HCT116 (cell line): ENCODE results near the gene DHRS11. TPM values are rescaled to one million over a fixed set of nuclear protein-coding genes. Genes with fewer than 3 reads are reported as not detected.

Source experiments
- ATAC-seq: fragments of 200-7000 bp; cut with Tn5 transposase; 2 replicates; pipeline ENCODE4 v1.9.1; 2020; ENCODE audit warnings: mild to moderate bottlenecking, moderate library complexity
- BruUV-seq: library from RNA; stranded (reverse); fragments of 400-500 nt; replicated peaks from 2 replicates; lab custom pipeline; 2021; lab: Mats Ljungman, UMichigan
- CTCF ChIA-PET: fragments of 300-600 bp; sonication (Branson Sonifier 250); formaldehyde crosslinking; loops from one replicate; lab custom pipeline; 2021; ENCODE audit warnings: antibody characterized with exemption; lab: Charles Lee
- POLR2A ChIA-PET: fragments of 300-600, 350-600 bp; sonication (Branson Sonifier 250); formaldehyde crosslinking; loops from one replicate; lab custom pipeline; 2021; ENCODE audit warnings: antibody characterized with exemption; lab: Charles Lee
- RAD21 ChIA-PET, 2 experiments: fragments of 300-600 bp; sonication (Branson Sonifier 250); formaldehyde crosslinking; loops; one replicate each; lab custom pipeline; 2023; ENCODE audit warnings: low total read pairs in 2 of 2; ENCODE audit not compliant: uncharacterized antibody in 2 of 2, unreplicated experiment in 2 of 2, low non-redundant PET in 1 of 2; lab: Charles Lee
- DNase-seq: peaks from one replicate; pipeline ENCODE4 v3.0.0-alpha.2; 2010; ENCODE audit warnings: low read depth, low spot score
- H2AFZ ChIP-seq: fragments of 200-600 bp; shearing (Covaris generic), sonication (generic); 2 replicates; pipeline ENCODE4 v1.6.1; 2017; ENCODE audit warnings: low read depth, mixed run types, mixed read lengths, antibody characterized with exemption, low read length; ENCODE audit not compliant: poor library complexity, severe bottlenecking
- H3K27ac ChIP-seq: 2 replicates; pipeline ENCODE4 v1.5.1; 2012; ENCODE audit warnings: low read depth, low read length
- H3K27me3 ChIP-seq: fragments of 200-600 bp; sonication (generic); 2 replicates; pipeline ENCODE4 v1.6.1; 2016; ENCODE audit warnings: mixed run types, low read length, mixed read lengths; ENCODE audit not compliant: insufficient read depth
- H3K36me3 ChIP-seq, 2 experiments: fragments of 200-500 bp in 1 of 2; fragments of 200-600 bp in 1 of 2; sonication (Bioruptor generic) in 1 of 2; sonication (generic) in 1 of 2; 2 replicates each; pipeline versions ENCODE4 v1.5.1 to v1.6.1; 2014 to 2016; ENCODE audit warnings: low read length in 2 of 2, inconsistent platforms in 1 of 2, mixed read lengths in 1 of 2, mixed run types in 1 of 2; ENCODE audit not compliant: insufficient read depth in 2 of 2, control insufficient read depth in 1 of 2
- H3K4me1 ChIP-seq, 2 experiments: fragments of 200-600 bp in 1 of 2; sonication (generic) in 1 of 2; 2 replicates each; pipeline versions ENCODE4 v1.5.1 to v1.6.1; 2012 to 2017; ENCODE audit warnings: low read length in 2 of 2, inconsistent platforms in 1 of 2, mild to moderate bottlenecking in 1 of 2, mixed read lengths in 1 of 2, mixed run types in 1 of 2, moderate library complexity in 1 of 2; ENCODE audit not compliant: insufficient read depth in 2 of 2, control insufficient read depth in 1 of 2
- H3K4me2 ChIP-seq: fragments of 200-600 bp; sonication (generic); 2 replicates; pipeline ENCODE4 v1.6.1; 2017; ENCODE audit warnings: mixed run types, low read length, mixed read lengths
- H3K4me3 ChIP-seq, 2 experiments: fragments of 200-600 bp in 1 of 2; sonication (generic) in 1 of 2; replicated peaks in 1 of 2; 2 replicates each; pipeline ENCODE4 v1.5.1; 2011 to 2016; ENCODE audit warnings: low read length in 2 of 2, control low read depth in 1 of 2, low read depth in 1 of 2, mild to moderate bottlenecking in 1 of 2, mixed read lengths in 1 of 2, mixed run types in 1 of 2
- H3K79me2 ChIP-seq: fragments of 200-600 bp; sonication (generic); 2 replicates; pipeline ENCODE4 v1.6.1; 2017; ENCODE audit warnings: mild to moderate bottlenecking, mixed run types, low read length, moderate library complexity, mixed read lengths; ENCODE audit not compliant: insufficient read depth
- H3K9ac ChIP-seq: fragments of 200-600 bp; sonication (generic); 2 replicates; pipeline ENCODE4 v1.6.1; 2016; ENCODE audit warnings: low read length, mixed read lengths
- H3K9me2 ChIP-seq: fragments of 200-600 bp; sonication (generic), shearing (Covaris generic); 2 replicates; pipeline ENCODE4 v1.6.1; 2017; ENCODE audit warnings: mixed run types, mild to moderate bottlenecking, moderate library complexity; ENCODE audit not compliant: insufficient read depth
- H3K9me3 ChIP-seq, 2 experiments: fragments of 200-500 bp in 1 of 2; fragments of 200-600 bp in 1 of 2; sonication (Bioruptor generic) in 1 of 2; sonication (generic) in 1 of 2; 2 replicates each; pipeline ENCODE4 v1.6.1; 2014 to 2017; ENCODE audit warnings: low read length in 2 of 2, mixed read lengths in 2 of 2, inconsistent platforms in 1 of 2, low read depth in 1 of 2, mild to moderate bottlenecking in 1 of 2, mixed run types in 1 of 2, moderate library complexity in 1 of 2; ENCODE audit not compliant: control insufficient read depth in 1 of 2, insufficient read depth in 1 of 2
- H4K20me1 ChIP-seq: fragments of 200-600 bp; sonication (generic), shearing (Covaris generic); 2 replicates; pipeline ENCODE4 v1.6.1; 2017; ENCODE audit warnings: mixed run types, mild to moderate bottlenecking, moderate library complexity; ENCODE audit not compliant: insufficient read depth
- CBX3 ChIP-seq: IDR thresholded peaks from 2 replicates; pipeline ENCODE4 v1.6.1; 2012; ENCODE audit warnings: low read depth
- ELF1 ChIP-seq: IDR thresholded peaks from 2 replicates; pipeline ENCODE4 v1.6.1; 2012; ENCODE audit warnings: low read depth, borderline replicate concordance
- EZH2 ChIP-seq: fragments of 200-600 bp; sonication (generic); IDR thresholded peaks from 2 replicates; pipeline ENCODE4 v1.6.1; 2017; ENCODE audit warnings: antibody characterized with exemption, mixed run types
- EZH2phosphoT487 ChIP-seq: fragments of 200-600 bp; IDR thresholded peaks from 2 replicates; pipeline ENCODE4 v1.6.1; 2018; ENCODE audit warnings: antibody characterized with exemption, borderline replicate concordance
- FOSL1 ChIP-seq: IDR thresholded peaks from 2 replicates; pipeline ENCODE4 v1.6.1; 2012; ENCODE audit warnings: low read depth
- JUND ChIP-seq: IDR thresholded peaks from 2 replicates; pipeline ENCODE4 v1.6.1; 2012
- POLR2A ChIP-seq: IDR thresholded peaks from 2 replicates; pipeline ENCODE4 v1.7.0; 2011; ENCODE audit warnings: borderline replicate concordance; ENCODE audit not compliant: insufficient read depth, insufficient read length; ENCODE audit errors: extremely low read depth
- POLR2AphosphoS5 ChIP-seq: IDR thresholded peaks from 2 replicates; pipeline ENCODE4 v1.6.1; 2011; ENCODE audit warnings: mild to moderate bottlenecking, low read depth, low read length, moderate library complexity
- SIN3A ChIP-seq: IDR thresholded peaks from 2 replicates; pipeline ENCODE4 v1.6.1; 2012; ENCODE audit warnings: low read depth
- SP1 ChIP-seq: IDR thresholded peaks from 2 replicates; pipeline ENCODE4 v1.6.1; 2012; ENCODE audit warnings: low read depth
- SRF ChIP-seq: IDR thresholded peaks from 2 replicates; pipeline ENCODE4 v1.6.1; 2012; ENCODE audit warnings: low read depth
- TCF7L2 ChIP-seq: IDR thresholded peaks from 2 replicates; pipeline ENCODE4 v1.7.0; 2011; ENCODE audit warnings: borderline replicate concordance, inconsistent platforms; ENCODE audit not compliant: insufficient read depth, insufficient read length; ENCODE audit errors: extremely low read depth
- YY1 ChIP-seq: IDR thresholded peaks from 2 replicates; pipeline ENCODE4 v1.6.1; 2011; ENCODE audit warnings: low read length, low read depth, moderate library complexity, mild to moderate bottlenecking; ENCODE audit not compliant: insufficient replicate concordance; ENCODE audit errors: extremely low read depth
- ZFX ChIP-seq: fragments of 450-650 bp; IDR thresholded peaks from 2 replicates; pipeline ENCODE4 v1.6.1; 2017
- intact Hi-C: fragments of 100-400 bp; cut with micrococcal nuclease; formaldehyde crosslinking; loops from 2 replicates; pipeline ENCODE4 v1.10.0; 2022
- total RNA-seq: library from RNA; stranded (reverse); gene quantifications from one replicate; pipeline ENCODE4 v1.2.1, GENCODE V29; 2021; ENCODE audit not compliant: unreplicated experiment
- TF ChIP-seq, protein P1 (sequence below): IDR thresholded peaks from 2 replicates; pipeline ENCODE4 v1.6.1; 2012; ENCODE audit warnings: low read depth
- TF ChIP-seq, protein P2 (sequence below): IDR thresholded peaks from 2 replicates; pipeline ENCODE4 v1.6.1; 2011; ENCODE audit warnings: mild to moderate bottlenecking, low read length, moderate library complexity; ENCODE audit not compliant: insufficient replicate concordance; ENCODE audit errors: extremely low read depth
- TF ChIP-seq, protein P3 (sequence below), 3 experiments: fragments of 200-600 bp in 1 of 3; sonication (generic) in 1 of 3; IDR thresholded peaks in 2 of 3; conservative IDR thresholded peaks in 1 of 3; 2 replicates each; pipeline ENCODE4 v1.5.1; 2012 to 2017; ENCODE audit warnings: low read depth in 2 of 3, low read length in 2 of 3, antibody characterized with exemption in 1 of 3, borderline replicate concordance in 1 of 3, control low read depth in 1 of 3, mild to moderate bottlenecking in 1 of 3, mixed read lengths in 1 of 3, mixed run types in 1 of 3, moderate library complexity in 1 of 3; ENCODE audit not compliant: insufficient read depth in 1 of 3
- TF ChIP-seq, protein P4 (sequence below): IDR thresholded peaks from 2 replicates; pipeline ENCODE4 v1.6.1; 2012

The DHRS11 gene
- total RNA-seq, 1 experiment from 2014 or later: 21.5 TPM

DNA sequence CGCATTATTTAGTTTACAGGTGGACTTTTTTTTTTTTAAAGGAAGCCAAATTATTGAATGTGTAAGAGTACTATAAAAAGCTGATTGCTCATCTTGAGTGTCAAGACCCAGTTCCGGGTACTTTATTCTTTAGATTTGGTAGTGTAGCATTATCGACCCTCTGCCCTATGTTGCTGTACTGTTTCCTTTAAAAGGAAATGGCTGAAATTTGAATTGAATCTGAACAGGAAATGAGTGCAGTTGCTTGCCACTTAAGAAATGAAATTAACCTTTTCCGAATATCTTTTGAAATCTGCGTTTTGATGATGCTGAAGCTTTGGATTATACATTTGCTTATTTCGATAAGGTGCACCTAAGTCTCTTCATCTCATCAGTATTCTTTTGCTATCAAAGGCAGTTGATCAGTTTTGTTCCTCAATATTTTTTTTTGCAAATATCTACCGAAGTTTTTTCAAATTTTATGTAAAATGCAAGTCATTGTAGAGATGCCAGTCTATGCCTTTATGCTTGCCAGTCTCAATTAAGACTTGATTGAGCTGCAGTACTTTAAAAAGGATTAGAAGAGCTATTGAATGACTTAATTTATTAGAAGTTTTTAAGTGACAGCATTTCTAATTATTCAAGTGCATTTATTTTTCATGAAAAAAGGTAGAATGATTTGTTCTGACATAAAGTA lies 45.1 kb upstream of the DHRS11 start (continued):
- no peak for TF ChIP-seq SIN3A
- TF ChIP-seq, all 23 proteins: peak for 0

DNA sequence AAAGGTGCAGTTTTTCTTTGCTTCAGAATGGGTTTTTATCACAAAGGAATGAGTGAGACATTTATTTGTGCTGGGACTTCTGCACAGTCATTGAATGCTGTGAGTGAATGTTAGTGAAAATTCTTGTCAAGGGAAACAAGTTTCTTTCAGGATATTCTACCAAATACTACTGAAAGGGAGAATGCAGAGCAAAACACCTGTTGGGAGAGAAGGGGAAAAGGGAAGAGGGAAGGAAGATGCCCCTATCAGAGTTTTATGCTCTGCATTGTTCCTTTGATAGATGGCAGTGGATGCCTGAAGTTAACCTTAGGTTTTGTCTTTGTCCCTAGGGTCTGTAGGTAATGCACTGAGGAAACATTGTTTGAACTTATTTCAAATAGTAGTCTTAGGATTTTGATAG lies 43.9 kb upstream of the DHRS11 start:
- ChIA-PET CTCF (no interaction called here), POLR2A (no interaction called here), RAD21 (interaction anchor here in 1 of 2 experiments (0.7 kb wide), 1 partner anchor 10 kb away, joined by 6 read pairs; no protein-coding TSS in a partner anchor)
- Histone ChIP-seq H3K27me3 (no peaks in the 10 kb centered on the region), H4K20me1 (no peaks in the 10 kb centered on the region; the same call in 1 of the 2 replicates), H3K9me3 (no peaks in the 10 kb centered on the region), H3K4me3 (no peak overlapping the region), H3K79me2 (peaks cover 88% of the 10 kb centered on the region), H3K9ac (no peak overlapping the region), H3K4me1 (peaks cover 11 to 24% of the 10 kb centered on the region in 2 experiments; a peak in 3 of 4 replicates), H3K4me2 (no peak overlapping the region), H2AFZ (no peak overlapping the region), H3K27ac (no peak overlapping the region), H3K9me2 (no peaks in the 10 kb centered on the region), H3K36me3 (peaks cover 0 to 6% of the 10 kb centered on the region in 2 experiments; a peak in 2 of 4 replicates)
- DNase-seq: no peak
- ATAC-seq: no peak
- no TSS peak for BruUV-seq
- intact Hi-C loops: loop anchor here (5.0 kb wide), 1 partner anchor 55 kb away; the partner anchor contains the start of gene MRM1
- TF ChIP-seq ELF1 (no peak), TCF7L2 (no peak), YY1 (no peak), EZH2phosphoT487 (no peak), FOSL1 (no peak), JUND (no peak), SRF (no peak), POLR2A (no peak), SP1 (no peak), EZH2 (no peak), CBX3 (no peak), POLR2AphosphoS5 (no peak), ZFX (no peak)
- TF ChIP-seq, protein P1, sequence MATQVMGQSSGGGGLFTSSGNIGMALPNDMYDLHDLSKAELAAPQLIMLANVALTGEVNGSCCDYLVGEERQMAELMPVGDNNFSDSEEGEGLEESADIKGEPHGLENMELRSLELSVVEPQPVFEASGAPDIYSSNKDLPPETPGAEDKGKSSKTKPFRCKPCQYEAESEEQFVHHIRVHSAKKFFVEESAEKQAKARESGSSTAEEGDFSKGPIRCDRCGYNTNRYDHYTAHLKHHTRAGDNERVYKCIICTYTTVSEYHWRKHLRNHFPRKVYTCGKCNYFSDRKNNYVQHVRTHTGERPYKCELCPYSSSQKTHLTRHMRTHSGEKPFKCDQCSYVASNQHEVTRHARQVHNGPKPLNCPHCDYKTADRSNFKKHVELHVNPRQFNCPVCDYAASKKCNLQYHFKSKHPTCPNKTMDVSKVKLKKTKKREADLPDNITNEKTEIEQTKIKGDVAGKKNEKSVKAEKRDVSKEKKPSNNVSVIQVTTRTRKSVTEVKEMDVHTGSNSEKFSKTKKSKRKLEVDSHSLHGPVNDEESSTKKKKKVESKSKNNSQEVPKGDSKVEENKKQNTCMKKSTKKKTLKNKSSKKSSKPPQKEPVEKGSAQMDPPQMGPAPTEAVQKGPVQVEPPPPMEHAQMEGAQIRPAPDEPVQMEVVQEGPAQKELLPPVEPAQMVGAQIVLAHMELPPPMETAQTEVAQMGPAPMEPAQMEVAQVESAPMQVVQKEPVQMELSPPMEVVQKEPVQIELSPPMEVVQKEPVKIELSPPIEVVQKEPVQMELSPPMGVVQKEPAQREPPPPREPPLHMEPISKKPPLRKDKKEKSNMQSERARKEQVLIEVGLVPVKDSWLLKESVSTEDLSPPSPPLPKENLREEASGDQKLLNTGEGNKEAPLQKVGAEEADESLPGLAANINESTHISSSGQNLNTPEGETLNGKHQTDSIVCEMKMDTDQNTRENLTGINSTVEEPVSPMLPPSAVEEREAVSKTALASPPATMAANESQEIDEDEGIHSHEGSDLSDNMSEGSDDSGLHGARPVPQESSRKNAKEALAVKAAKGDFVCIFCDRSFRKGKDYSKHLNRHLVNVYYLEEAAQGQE: no peak
- TF ChIP-seq, protein P2, sequence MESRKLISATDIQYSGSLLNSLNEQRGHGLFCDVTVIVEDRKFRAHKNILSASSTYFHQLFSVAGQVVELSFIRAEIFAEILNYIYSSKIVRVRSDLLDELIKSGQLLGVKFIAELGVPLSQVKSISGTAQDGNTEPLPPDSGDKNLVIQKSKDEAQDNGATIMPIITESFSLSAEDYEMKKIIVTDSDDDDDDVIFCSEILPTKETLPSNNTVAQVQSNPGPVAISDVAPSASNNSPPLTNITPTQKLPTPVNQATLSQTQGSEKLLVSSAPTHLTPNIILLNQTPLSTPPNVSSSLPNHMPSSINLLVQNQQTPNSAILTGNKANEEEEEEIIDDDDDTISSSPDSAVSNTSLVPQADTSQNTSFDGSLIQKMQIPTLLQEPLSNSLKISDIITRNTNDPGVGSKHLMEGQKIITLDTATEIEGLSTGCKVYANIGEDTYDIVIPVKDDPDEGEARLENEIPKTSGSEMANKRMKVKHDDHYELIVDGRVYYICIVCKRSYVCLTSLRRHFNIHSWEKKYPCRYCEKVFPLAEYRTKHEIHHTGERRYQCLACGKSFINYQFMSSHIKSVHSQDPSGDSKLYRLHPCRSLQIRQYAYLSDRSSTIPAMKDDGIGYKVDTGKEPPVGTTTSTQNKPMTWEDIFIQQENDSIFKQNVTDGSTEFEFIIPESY: no peak
- TF ChIP-seq, protein P3, sequence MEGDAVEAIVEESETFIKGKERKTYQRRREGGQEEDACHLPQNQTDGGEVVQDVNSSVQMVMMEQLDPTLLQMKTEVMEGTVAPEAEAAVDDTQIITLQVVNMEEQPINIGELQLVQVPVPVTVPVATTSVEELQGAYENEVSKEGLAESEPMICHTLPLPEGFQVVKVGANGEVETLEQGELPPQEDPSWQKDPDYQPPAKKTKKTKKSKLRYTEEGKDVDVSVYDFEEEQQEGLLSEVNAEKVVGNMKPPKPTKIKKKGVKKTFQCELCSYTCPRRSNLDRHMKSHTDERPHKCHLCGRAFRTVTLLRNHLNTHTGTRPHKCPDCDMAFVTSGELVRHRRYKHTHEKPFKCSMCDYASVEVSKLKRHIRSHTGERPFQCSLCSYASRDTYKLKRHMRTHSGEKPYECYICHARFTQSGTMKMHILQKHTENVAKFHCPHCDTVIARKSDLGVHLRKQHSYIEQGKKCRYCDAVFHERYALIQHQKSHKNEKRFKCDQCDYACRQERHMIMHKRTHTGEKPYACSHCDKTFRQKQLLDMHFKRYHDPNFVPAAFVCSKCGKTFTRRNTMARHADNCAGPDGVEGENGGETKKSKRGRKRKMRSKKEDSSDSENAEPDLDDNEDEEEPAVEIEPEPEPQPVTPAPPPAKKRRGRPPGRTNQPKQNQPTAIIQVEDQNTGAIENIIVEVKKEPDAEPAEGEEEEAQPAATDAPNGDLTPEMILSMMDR (IDR thresholded peaks at IDR 0.05 in 2 of 3, conservative IDR thresholded peaks at IDR 0.05 in 1 of 3; ENCODE audit: borderline replicate concordance in 1 of 3, insufficient read depth in 1 of 3, low read depth in 2 of 3, low read length in 2 of 3): no peak
- TF ChIP-seq, protein P4, sequence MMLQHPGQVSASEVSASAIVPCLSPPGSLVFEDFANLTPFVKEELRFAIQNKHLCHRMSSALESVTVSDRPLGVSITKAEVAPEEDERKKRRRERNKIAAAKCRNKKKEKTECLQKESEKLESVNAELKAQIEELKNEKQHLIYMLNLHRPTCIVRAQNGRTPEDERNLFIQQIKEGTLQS: no peak
